ENCODE data around the gene TNFAIP2. TPM values are rescaled to one million over a fixed set of nuclear protein-coding genes. Genes with fewer than 3 reads are reported as not detected.

TNFAIP2 gene
- total and polyA plus RNA-seq, 3 experiments from 2014 or later = 0.70 to 1.4 TPM; not detected in 1

GRCh38 chr14:103090481-103091020 lies 32.7 kb upstream of the TNFAIP2 start:
- peaks cover 0 to 7% (median 0%) of the 10 kb centered on the region in 3 donors for H3K4me1 Mint-ChIP-seq
- no peak for DNase-seq
- no peaks in the 10 kb centered on the region for H3K36me3 ChIP-seq (ENCODE audit: insufficient read depth, low read length)
- H3K4me1 ChIP-seq (ENCODE audit: insufficient read depth, low read length) = peaks cover 6% of the 10 kb centered on the region
- CTCF ChIA-PET = interaction anchor here (0.9 to 1.0 kb wide), 2 partner anchors 396 to 397 kb away, joined by 4 to 5 read pairs; no protein-coding TSS in a partner anchor
- H3K36me3 Mint-ChIP-seq = no peaks in the 10 kb centered on the region
- H3K27ac ChIP-seq (ENCODE audit: low read depth, low read length) = no peak overlapping the region
- H3K27ac Mint-ChIP-seq = peak overlapping the region in 3 of 8 donors; percentile 27 to 68 (median 56)
- H3K4me3 ChIP-seq (ENCODE audit: low read length) = no peak overlapping the region
- no peaks in the 10 kb centered on the region for H3K9me3 ChIP-seq (ENCODE audit: low read length)
- peak overlapping the region in 6 of 7 donors; percentile 42 to 69 (median 50) for H3K4me3 Mint-ChIP-seq
- peaks cover 6 to 16% of the 10 kb centered on the region in 2 donors for H3K27me3 Mint-ChIP-seq
- no peaks in the 10 kb centered on the region for H3K27me3 ChIP-seq (ENCODE audit: insufficient read depth, low read length, poor library complexity, severe bottlenecking)
- H3K9me3 Mint-ChIP-seq = no peaks in the 10 kb centered on the region
- POLR2A ChIA-PET = no interaction called here

DNA sequence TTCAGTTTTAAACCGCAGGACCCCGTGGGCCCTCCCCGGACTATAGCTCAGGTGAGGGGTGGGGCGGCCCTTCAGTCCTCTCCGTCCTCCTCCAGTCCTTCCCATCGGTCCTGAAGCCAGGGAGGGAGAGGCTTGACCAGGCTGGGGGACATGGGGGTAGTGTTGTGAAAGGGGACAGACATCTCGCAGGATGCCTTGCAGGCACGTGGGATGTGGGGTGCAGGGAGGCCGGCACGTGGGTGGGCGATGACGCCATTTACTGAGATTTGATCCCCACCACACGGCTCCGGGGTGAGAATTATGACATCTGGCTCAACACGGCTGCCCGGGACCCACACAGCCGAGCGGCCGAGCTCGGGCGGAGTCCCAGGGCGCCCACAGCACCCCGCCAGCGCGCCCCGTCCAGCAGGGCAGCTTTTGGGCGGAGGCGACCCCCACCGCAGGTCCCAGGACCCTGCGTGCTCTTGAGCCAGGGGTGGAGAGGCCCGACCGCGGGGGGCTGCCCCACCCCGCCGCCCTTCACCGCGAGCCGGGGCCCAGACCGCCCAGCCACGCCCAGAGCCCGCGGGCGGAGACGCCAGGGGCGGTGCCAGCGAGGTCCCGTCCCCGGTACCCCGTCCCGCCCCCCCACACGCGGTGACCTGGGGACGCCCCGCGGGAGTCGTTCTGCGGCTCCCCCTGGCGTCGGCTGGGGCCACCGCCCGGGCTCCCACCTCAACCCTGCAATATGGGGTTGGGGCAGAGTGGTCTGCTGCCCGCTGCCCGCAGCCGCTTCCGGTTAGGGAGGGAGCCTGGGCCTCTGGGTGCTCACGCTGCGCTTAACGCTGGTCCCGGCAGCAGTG lies 32.0 kb upstream of the TNFAIP2 start:
- CTCF ChIA-PET = interaction anchor here (0.9 to 1.0 kb wide), 2 partner anchors 396 to 398 kb away, joined by 4 to 5 read pairs; no protein-coding TSS in a partner anchor
- no peaks in the 10 kb centered on the region for H3K9me3 Mint-ChIP-seq
- peaks cover 6% of the 10 kb centered on the region for H3K4me1 ChIP-seq (ENCODE audit: insufficient read depth, low read length)
- no peaks in the 10 kb centered on the region for H3K36me3 Mint-ChIP-seq
- no peaks in the 10 kb centered on the region for H3K9me3 ChIP-seq (ENCODE audit: low read length)
- peaks cover 0 to 7% (median 0%) of the 10 kb centered on the region in 3 donors for H3K4me1 Mint-ChIP-seq
- peak overlapping the region in 4 of 8 donors; percentile 12 to 56 (median 37) for H3K27ac Mint-ChIP-seq
- H3K27me3 Mint-ChIP-seq = peaks cover 5 to 15% of the 10 kb centered on the region in 2 donors
- POLR2A ChIA-PET = no interaction called here
- H3K27me3 ChIP-seq (ENCODE audit: insufficient read depth, low read length, poor library complexity, severe bottlenecking) = no peaks in the 10 kb centered on the region
- H3K4me3 ChIP-seq (ENCODE audit: low read length) = peak overlapping the region; percentile 32
- DNase-seq = peak; percentile 61 to 78 (median 76)
- H3K4me3 Mint-ChIP-seq = peak overlapping the region in 6 of 7 donors; percentile 42 to 69 (median 50)
- H3K27ac ChIP-seq (ENCODE audit: low read depth, low read length) = no peak overlapping the region
- no peaks in the 10 kb centered on the region for H3K36me3 ChIP-seq (ENCODE audit: insufficient read depth, low read length)

DNA sequence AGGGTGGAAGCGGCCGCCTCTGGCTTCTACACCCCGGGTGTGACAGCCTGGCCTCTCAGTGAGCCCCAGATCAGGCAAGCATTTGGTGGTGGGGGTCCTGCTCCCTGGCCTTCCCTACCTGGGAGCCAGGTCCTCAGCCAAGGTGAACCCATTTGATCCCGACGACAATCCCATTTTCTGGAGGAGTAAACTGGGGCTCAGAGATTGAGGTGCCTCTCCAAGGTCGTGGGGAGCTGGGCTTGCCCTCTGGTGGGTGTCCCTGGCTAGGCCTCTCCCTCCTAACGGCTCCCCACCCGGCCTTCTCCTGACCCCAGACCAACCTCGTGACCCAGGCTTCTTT lies 31.4 kb upstream of the TNFAIP2 start:
- ChIA-PET CTCF (no interaction called here), POLR2A (no interaction called here)
- H3K27me3 ChIP-seq (ENCODE audit: insufficient read depth, low read length, poor library complexity, severe bottlenecking) = no peaks in the 10 kb centered on the region
- H3K4me1 Mint-ChIP-seq = peaks cover 0 to 7% (median 0%) of the 10 kb centered on the region in 3 donors
- H3K9me3 ChIP-seq (ENCODE audit: low read length) = no peaks in the 10 kb centered on the region
- peak overlapping the region in 1 of 8 donors; percentile 60 for H3K27ac Mint-ChIP-seq
- H3K27me3 Mint-ChIP-seq = peaks cover 6 to 16% of the 10 kb centered on the region in 2 donors
- H3K4me3 ChIP-seq (ENCODE audit: low read length) = peak overlapping the region; percentile 19
- H3K4me3 Mint-ChIP-seq = peak overlapping the region in 2 of 7 donors; percentile 28 to 37
- H3K4me1 ChIP-seq (ENCODE audit: insufficient read depth, low read length) = peaks cover 6% of the 10 kb centered on the region
- no peaks in the 10 kb centered on the region for H3K9me3 Mint-ChIP-seq
- H3K36me3 Mint-ChIP-seq = no peaks in the 10 kb centered on the region
- no peak overlapping the region for H3K27ac ChIP-seq (ENCODE audit: low read depth, low read length)
- no peak for DNase-seq
- H3K36me3 ChIP-seq (ENCODE audit: insufficient read depth, low read length) = no peaks in the 10 kb centered on the region

- Histone ChIP-seq H3K9me3 (ENCODE audit: low read length) (no peaks in the 10 kb centered on the region), H3K4me1 (ENCODE audit: insufficient read depth, low read length) (peaks cover 6% of the 10 kb centered on the region), H3K4me3 (ENCODE audit: low read length) (no peak overlapping the region), H3K27me3 (ENCODE audit: insufficient read depth, low read length, poor library complexity, severe bottlenecking) (no peaks in the 10 kb centered on the region), H3K27ac (ENCODE audit: low read depth, low read length) (no peak overlapping the region), H3K36me3 (ENCODE audit: insufficient read depth, low read length) (no peaks in the 10 kb centered on the region)
- Mint-ChIP-seq H3K4me1 (peaks cover 0 to 7% (median 0%) of the 10 kb centered on the region in 3 donors), H3K9me3 (no peaks in the 10 kb centered on the region), H3K4me3 (no peak overlapping the region), H3K36me3 (no peaks in the 10 kb centered on the region), H3K27me3 (peaks cover 5 to 13% of the 10 kb centered on the region in 2 donors), H3K27ac (no peak overlapping the region)
- POLR2A ChIA-PET = no interaction called here
- CTCF ChIA-PET = interaction anchor here (4.2 kb wide), 1 partner anchor 11 kb away, joined by 28 read pairs; no protein-coding TSS in a partner anchor
- no peak for DNase-seq
Measured at GRCh38 chr14:103093856-103094405, 29.3 kb upstream of the TNFAIP2 start.

- H3K9me3 Mint-ChIP-seq = no peaks in the 10 kb centered on the region
- Histone ChIP-seq H3K9me3 (ENCODE audit: low read length) (no peaks in the 10 kb centered on the region), H3K4me3 (ENCODE audit: low read length) (no peak within 1 kb of the TSS), H3K27ac (ENCODE audit: low read depth, low read length) (no peak within 1 kb of the TSS), H3K27me3 (ENCODE audit: insufficient read depth, low read length, poor library complexity, severe bottlenecking) (no peaks in the 10 kb centered on the region), H3K36me3 (ENCODE audit: insufficient read depth, low read length) (no peaks in the 10 kb centered on the region), H3K4me1 (ENCODE audit: insufficient read depth, low read length) (peaks cover 6% of the 10 kb centered on the region)
- ChIA-PET CTCF (interaction anchor here (4.2 kb wide), 1 partner anchor 11 kb away, joined by 28 read pairs; no protein-coding TSS in a partner anchor), POLR2A (no interaction called here)
- peaks cover 0 to 7% (median 0%) of the 10 kb centered on the region in 3 donors for H3K4me1 Mint-ChIP-seq
- no peak within 1 kb of the TSS for H3K4me3 Mint-ChIP-seq
- no peak for DNase-seq
- H3K27ac Mint-ChIP-seq = peak within 1 kb of the TSS in 1 of 8 donors; percentile 88
- H3K36me3 Mint-ChIP-seq = no peaks in the 10 kb centered on the region
- H3K27me3 Mint-ChIP-seq = peaks cover 3 to 13% of the 10 kb centered on the region in 2 donors
Measured at GRCh38 chr14:103094406-103095209, 28.7 kb upstream of the TNFAIP2 start, which contains the start of gene EXOC3L4. EXOC3L4 (plus strand) TSS chr14:103094725; CDS start chr14:103100220, 5,495 bp downstream.

- H3K27me3 Mint-ChIP-seq = peaks cover 3 to 13% of the 10 kb centered on the region in 2 donors
- no peaks in the 10 kb centered on the region for H3K36me3 ChIP-seq (ENCODE audit: insufficient read depth, low read length)
- H3K9me3 Mint-ChIP-seq = no peaks in the 10 kb centered on the region
- no peaks in the 10 kb centered on the region for H3K9me3 ChIP-seq (ENCODE audit: low read length)
- peaks cover 6% of the 10 kb centered on the region for H3K4me1 ChIP-seq (ENCODE audit: insufficient read depth, low read length)
- no peak overlapping the region for H3K27ac ChIP-seq (ENCODE audit: low read depth, low read length)
- peaks cover 0 to 7% (median 0%) of the 10 kb centered on the region in 3 donors for H3K4me1 Mint-ChIP-seq
- H3K4me3 Mint-ChIP-seq = no peak overlapping the region
- H3K36me3 Mint-ChIP-seq = no peaks in the 10 kb centered on the region
- no peak overlapping the region for H3K4me3 ChIP-seq (ENCODE audit: low read length)
- peak overlapping the region in 1 of 8 donors; percentile 88 for H3K27ac Mint-ChIP-seq
- ChIA-PET POLR2A (no interaction called here), CTCF (interaction anchor here (4.2 kb wide), 1 partner anchor 10 kb away, joined by 28 read pairs; no protein-coding TSS in a partner anchor)
- H3K27me3 ChIP-seq (ENCODE audit: insufficient read depth, low read length, poor library complexity, severe bottlenecking) = no peaks in the 10 kb centered on the region
- DNase-seq = no peak
Measured at GRCh38 chr14:103095210-103095778, 28.0 kb upstream of the TNFAIP2 start.

GRCh38 chr14:103096387-103096786 lies 26.9 kb upstream of the TNFAIP2 start:
- peak overlapping the region in 1 of 8 donors; percentile 33 for H3K27ac Mint-ChIP-seq

More at GRCh38 chr14:103096387-103096786, 26.9 kb upstream of the TNFAIP2 start:
- Histone ChIP-seq H3K27me3 (ENCODE audit: insufficient read depth, low read length, poor library complexity, severe bottlenecking) (peaks cover 1% of the 10 kb centered on the region), H3K27ac (ENCODE audit: low read depth, low read length) (no peak overlapping the region), H3K9me3 (ENCODE audit: low read length) (no peaks in the 10 kb centered on the region), H3K4me3 (ENCODE audit: low read length) (no peak overlapping the region), H3K36me3 (ENCODE audit: insufficient read depth, low read length) (no peaks in the 10 kb centered on the region), H3K4me1 (ENCODE audit: insufficient read depth, low read length) (no peaks in the 10 kb centered on the region)
- Mint-ChIP-seq H3K36me3 (no peaks in the 10 kb centered on the region), H3K9me3 (no peaks in the 10 kb centered on the region), H3K27me3 (peaks cover 7 to 19% of the 10 kb centered on the region in 2 donors), H3K4me1 (peaks cover 0 to 4% (median 0%) of the 10 kb centered on the region in 3 donors), H3K4me3 (no peak overlapping the region)
- DNase-seq = no peak
- POLR2A ChIA-PET = no interaction called here
- CTCF ChIA-PET = interaction anchor here (4.2 kb wide), 1 partner anchor 9 kb away, joined by 28 read pairs; no protein-coding TSS in a partner anchor
